ENCODE measurements around the gene KCNQ5. TPM values are rescaled to one million over a fixed set of nuclear protein-coding genes. Genes with fewer than 3 reads are reported as not detected.
A peak's percentile ranks its signal among the peaks of the same experiment; 100 is the strongest.

The KCNQ5 gene
- polyA plus RNA-seq, 3 donors = not detected

DNA sequence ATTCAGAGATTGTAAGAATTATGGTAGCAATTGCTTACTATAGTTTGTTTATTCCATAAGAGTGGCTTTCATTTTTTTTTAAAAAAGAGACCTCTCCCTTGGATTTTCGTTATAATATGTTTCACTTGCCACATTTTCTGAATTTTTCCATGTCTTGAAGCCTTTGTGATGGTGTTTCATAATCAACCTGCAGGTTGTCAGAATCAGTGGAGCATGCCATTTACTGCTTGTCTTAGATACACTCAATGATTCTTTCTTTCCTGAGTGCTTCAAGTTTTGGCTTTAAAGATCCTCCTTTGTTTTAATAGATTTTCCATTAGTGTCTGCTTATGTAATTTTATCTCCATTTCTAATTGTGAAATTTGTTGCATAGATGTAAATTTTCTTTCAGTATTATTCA lies 31.2 kb downstream of the KCNQ5 start:
- no peaks in the 10 kb centered on the region for H3K9me3 Mint-ChIP-seq
- H3K79me2 ChIP-seq (ENCODE audit: insufficient read depth, low read length) = peaks cover 4% of the 10 kb centered on the region

DNA sequence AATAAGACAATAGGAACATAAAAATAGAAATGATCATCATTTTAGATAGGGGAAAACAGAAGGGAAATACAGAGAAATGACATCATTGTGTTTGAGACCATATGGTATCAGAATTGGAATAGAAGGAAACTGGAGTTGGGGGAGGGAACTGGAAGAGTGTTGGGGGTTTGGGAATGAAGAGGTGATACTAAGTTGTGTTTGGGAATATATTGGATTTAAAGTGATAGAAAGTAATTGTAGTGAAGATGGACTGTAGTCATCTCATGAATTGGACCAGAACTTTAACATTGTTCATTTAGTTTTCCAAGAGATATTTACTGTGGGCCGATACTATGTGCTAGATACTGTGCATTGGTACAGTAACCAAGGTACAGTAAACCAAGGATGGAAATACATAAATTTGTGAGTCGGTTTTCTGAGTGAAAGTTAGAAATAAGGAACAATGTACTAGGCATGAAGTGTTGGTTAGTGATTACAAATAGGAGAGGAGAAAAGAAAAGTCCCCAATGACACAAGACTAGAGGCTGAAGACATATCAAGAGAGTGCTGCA lies 32.3 kb downstream of the KCNQ5 start:
- Histone ChIP-seq H4K20me1 (ENCODE audit: insufficient read depth, low read length) (no peaks in the 10 kb centered on the region), H3K9ac (ENCODE audit: insufficient read depth, low read length, poor library complexity, severe bottlenecking) (no peak overlapping the region), H3K4me3 (replicated peaks in 1 of 3; ENCODE audit: low read depth in 2 of 3, low read length in 3 of 3) (no peak overlapping the region), H3K27me3 (ENCODE audit: control insufficient read depth in 2 of 2, insufficient read depth in 2 of 2, low read length in 2 of 2) (no peaks in the 10 kb centered on the region), H2AFZ (ENCODE audit: insufficient read depth, low read depth, low read length, poor library complexity, severe bottlenecking) (no peak overlapping the region), H3K4me2 (replicated peaks; ENCODE audit: extremely low read depth, low read length, poor library complexity, severe bottlenecking) (no peak overlapping the region), H3K27ac (ENCODE audit: low read depth in 1 of 2, low read length in 2 of 2) (no peak overlapping the region), H3K79me2 (ENCODE audit: insufficient read depth, low read length) (peaks cover 4% of the 10 kb centered on the region), H3K9me3 (replicated peaks in 1 of 2; ENCODE audit: control insufficient read depth in 1 of 2, insufficient read depth in 1 of 2, low read length in 2 of 2) (no peaks in the 10 kb centered on the region), H3K36me3 (replicated peaks in 1 of 2; ENCODE audit: control insufficient read depth in 1 of 2, insufficient read depth in 2 of 2, low read length in 2 of 2) (no peaks in the 10 kb centered on the region), H3K4me1 (ENCODE audit: control insufficient read depth in 1 of 2, insufficient read depth in 2 of 2, low read length in 2 of 2) (no peaks in the 10 kb centered on the region)
- peak overlapping the region in 1 of 7 donors; percentile 4 for H3K27ac Mint-ChIP-seq
- peak in 1 of 3 donors; percentile 5 for DNase-seq
- peaks cover 11% of the 10 kb centered on the region for H3K4me1 Mint-ChIP-seq
- H3K9me3 Mint-ChIP-seq = no peaks in the 10 kb centered on the region
- 73% methylated on average over 2 of the region's 2 CpGs for WGBS (ENCODE audit: insufficient coverage)
- peaks cover 0 to 2% (median 0%) of the 10 kb centered on the region in 3 donors for H3K27me3 Mint-ChIP-seq (ENCODE audit: low read depth in 3 of 3)
- TF ChIP-seq, protein P1, sequence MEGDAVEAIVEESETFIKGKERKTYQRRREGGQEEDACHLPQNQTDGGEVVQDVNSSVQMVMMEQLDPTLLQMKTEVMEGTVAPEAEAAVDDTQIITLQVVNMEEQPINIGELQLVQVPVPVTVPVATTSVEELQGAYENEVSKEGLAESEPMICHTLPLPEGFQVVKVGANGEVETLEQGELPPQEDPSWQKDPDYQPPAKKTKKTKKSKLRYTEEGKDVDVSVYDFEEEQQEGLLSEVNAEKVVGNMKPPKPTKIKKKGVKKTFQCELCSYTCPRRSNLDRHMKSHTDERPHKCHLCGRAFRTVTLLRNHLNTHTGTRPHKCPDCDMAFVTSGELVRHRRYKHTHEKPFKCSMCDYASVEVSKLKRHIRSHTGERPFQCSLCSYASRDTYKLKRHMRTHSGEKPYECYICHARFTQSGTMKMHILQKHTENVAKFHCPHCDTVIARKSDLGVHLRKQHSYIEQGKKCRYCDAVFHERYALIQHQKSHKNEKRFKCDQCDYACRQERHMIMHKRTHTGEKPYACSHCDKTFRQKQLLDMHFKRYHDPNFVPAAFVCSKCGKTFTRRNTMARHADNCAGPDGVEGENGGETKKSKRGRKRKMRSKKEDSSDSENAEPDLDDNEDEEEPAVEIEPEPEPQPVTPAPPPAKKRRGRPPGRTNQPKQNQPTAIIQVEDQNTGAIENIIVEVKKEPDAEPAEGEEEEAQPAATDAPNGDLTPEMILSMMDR (IDR thresholded peaks at IDR 0.05) = no peak
- no peak overlapping the region for H3K4me3 Mint-ChIP-seq
- intact Hi-C loops (cut with micrococcal nuclease) = no loop called here
- H3K36me3 Mint-ChIP-seq = no peaks in the 10 kb centered on the region

More for the DNA sequence above, 31.2 kb downstream of the KCNQ5 start:
- H3K27me3 Mint-ChIP-seq (ENCODE audit: low read depth in 3 of 3) = peaks cover 0 to 2% (median 0%) of the 10 kb centered on the region in 3 donors
- intact Hi-C loops (cut with micrococcal nuclease) = no loop called here
- H3K4me1 ChIP-seq (ENCODE audit: control insufficient read depth in 1 of 2, insufficient read depth in 2 of 2, low read length in 2 of 2) = no peaks in the 10 kb centered on the region
- H3K9ac ChIP-seq (ENCODE audit: insufficient read depth, low read length, poor library complexity, severe bottlenecking) = no peak overlapping the region
- H3K36me3 Mint-ChIP-seq = no peaks in the 10 kb centered on the region
- no peaks in the 10 kb centered on the region for H3K9me3 ChIP-seq (replicated peaks in 1 of 2; ENCODE audit: control insufficient read depth in 1 of 2, insufficient read depth in 1 of 2, low read length in 2 of 2)
- H3K4me1 Mint-ChIP-seq = peaks cover 11% of the 10 kb centered on the region
- H3K4me2 ChIP-seq (replicated peaks; ENCODE audit: extremely low read depth, low read length, poor library complexity, severe bottlenecking) = no peak overlapping the region
- no peak overlapping the region for H2AFZ ChIP-seq (ENCODE audit: insufficient read depth, low read depth, low read length, poor library complexity, severe bottlenecking)
- H3K36me3 ChIP-seq (replicated peaks in 1 of 2; ENCODE audit: control insufficient read depth in 1 of 2, insufficient read depth in 2 of 2, low read length in 2 of 2) = no peaks in the 10 kb centered on the region
- H3K4me3 Mint-ChIP-seq = no peak overlapping the region
- no peak for DNase-seq
- H3K27ac ChIP-seq (ENCODE audit: low read depth in 1 of 2, low read length in 2 of 2) = no peak overlapping the region
- no peaks in the 10 kb centered on the region for H3K27me3 ChIP-seq (ENCODE audit: control insufficient read depth in 2 of 2, insufficient read depth in 2 of 2, low read length in 2 of 2)
- no CpG with 5 or more reads among the region's 1 CpG for WGBS (ENCODE audit: insufficient coverage)
- no peak overlapping the region for H3K4me3 ChIP-seq (replicated peaks in 1 of 3; ENCODE audit: low read depth in 2 of 3, low read length in 3 of 3)
- no peak overlapping the region for H3K27ac Mint-ChIP-seq
- H4K20me1 ChIP-seq (ENCODE audit: insufficient read depth, low read length) = no peaks in the 10 kb centered on the region
- TF ChIP-seq, protein P1 (IDR thresholded peaks at IDR 0.05) = no peak

All from CD14-positive monocyte (primary cell).